ENCODE results near the gene TIE1.
A peak's percentile ranks its signal among the peaks of the same experiment; 100 is the strongest.

The TIE1 gene

DNA sequence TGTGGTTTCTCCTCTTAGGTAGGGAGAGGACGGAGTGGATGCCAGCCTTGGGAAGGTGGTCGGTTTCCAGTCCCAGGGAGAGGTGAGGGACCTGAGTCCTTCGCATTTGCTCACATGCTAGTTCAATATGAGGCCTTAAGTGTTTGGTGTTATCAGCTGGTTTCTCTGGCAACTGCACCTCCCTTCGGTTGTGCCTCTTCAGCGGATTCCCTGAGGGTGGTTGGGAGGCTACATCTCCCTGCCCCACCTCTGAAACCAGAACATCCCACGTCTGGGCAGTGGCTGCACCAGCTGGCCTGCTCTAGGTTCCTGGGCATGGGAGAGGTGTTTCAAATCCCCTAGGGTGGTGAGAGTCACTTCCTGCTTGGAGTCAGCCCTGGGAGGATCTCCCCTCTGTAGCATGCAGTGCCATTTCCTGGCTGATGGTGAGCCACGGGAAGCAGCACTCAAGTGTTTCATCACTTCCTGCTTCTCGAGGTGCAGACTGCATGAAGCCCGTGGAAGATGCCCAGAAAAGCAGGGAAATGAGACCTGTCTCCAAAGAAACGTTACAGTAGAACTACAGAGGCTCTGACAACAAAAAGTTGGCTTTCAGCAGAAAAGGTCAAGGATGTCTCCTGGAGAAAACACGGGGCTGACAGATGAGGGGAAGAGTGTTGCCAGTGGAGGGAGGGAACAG is 26.5 kb upstream of the TIE1 start:
- DNase-seq: peak; percentile 65

DNA sequence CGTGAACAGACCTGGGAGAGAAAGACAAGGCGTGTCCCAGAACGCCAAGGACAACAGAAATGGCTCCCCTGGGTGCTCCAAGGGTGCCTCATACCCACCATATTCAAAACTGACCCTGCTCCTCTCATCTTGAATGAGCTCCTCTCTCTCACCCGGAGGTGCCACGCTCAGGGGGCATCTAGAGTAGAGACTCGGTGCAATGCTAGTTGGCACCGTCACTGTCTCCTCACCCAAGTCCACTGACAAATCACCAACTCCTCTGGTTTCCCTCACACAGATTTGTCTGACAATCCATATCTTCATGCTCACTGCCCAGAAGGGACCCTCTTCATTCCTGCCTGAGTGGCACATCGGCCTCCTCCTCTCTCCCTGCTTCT is 26.0 kb upstream of the TIE1 start:
- no peak for DNase-seq

DNA sequence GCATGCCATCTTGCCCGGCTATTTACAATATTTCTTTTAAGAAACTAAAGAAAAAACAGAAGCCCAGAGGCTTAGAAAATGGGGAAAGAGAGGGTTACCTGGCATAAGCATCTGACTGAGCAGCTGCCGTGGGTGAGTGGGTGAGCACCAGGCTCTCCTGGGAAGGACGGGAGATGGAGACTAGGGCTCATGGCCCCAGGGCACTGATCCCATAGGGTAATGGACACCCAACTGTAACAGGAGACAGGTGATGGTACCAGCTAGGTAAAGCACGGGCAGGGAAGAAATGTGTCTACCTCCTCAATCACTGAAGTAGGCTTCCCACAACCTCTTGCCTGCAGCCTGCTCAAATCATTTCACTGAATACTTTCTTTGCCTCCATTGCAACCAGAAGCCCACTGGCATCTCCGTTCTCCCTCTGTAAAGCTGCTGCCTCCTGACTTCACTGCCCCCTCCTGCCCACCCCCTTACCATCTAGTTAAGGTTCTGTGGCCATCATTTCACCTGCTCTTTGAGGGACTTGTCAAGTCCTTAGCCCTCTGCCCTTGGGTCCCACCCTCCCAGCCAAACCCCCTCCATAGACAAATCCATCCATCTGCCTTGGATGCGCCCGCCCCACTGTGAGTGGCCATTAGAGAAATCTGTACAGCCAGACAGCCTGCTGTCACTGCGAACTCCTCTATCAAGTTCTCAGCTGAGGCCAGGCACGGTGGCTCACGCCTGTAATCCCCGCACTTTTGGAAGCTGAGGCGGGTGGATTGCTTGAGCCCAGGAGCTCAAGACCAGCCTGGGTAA is 24.8 kb upstream of the TIE1 start:
- DNase-seq: no peak

DNA sequence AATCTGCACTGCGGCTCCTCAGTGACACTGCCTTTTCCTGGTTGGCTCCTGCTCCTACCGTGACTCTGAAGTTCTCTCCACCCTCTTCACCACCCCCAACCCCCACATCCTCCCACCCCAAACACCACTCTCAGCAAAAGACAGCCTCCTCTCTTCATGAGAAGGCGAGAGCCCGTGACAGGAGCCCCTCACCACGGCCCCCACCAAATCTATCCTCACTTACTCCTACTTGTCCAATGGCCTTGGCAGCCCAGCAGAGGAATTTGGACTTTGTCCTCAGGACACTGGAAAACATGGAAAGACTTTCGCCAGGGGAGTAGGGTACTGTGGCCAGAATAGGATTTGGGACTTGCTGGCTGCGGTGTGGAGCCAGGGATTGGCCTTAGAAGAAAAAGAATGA is 24.1 kb upstream of the TIE1 start:
- no peak for DNase-seq

DNA sequence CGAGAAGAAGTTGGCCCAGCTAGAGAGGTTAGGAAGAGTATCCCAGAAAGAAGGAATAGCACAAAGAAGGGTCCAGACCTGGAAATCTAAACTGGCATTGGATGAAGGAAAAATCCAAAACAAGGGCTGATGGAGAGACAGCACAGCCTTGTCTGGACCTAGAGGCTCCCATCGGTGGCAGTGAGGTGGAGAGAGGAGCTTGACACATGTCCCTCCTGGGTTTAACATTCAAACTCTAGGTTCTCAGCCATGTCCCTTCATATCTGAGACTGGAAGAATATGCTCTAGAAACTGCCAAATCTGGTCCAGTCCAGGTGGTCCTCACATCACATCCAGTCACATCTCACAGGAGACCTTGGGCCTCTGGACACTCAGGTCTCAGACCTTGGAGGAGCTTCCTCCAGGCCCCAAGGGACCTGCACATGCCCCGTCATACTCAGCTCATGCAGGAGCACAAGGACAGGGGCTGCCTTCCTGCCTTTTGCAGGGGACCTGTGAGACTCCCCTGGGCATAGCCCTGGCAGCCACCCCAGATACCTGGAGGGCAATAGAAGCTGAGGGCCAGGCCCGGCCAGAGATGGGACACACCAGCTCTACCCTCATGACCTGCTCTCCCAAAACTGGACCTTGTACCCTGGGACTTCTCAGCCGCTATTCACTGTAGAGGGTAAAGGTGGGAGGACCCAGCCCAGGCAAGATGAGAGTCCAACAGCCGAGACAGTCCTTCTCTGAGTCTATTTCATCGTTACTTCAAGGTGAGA is 23.5 kb upstream of the TIE1 start:
- DNase-seq: no peak

DNA sequence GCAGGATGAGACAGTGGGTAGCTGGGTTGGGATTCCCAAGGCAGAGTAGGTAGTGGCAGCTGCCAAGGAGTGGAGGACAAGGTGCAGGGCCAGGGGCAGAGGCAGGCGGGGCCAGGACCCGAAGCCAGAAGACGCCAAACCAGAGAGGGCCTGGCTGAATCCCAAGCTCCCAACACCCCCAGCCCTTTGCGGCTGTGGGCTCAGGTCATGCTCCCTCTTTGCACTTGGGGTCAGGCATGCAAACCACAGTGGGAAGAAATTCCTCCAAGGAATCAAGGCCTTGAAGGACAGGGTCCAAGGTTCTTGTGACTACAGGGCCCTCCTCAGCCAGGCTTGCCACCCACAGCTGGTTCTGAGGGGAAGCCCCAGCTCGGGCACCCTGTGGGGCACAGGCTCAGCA is 21.6 kb upstream of the TIE1 start:
- DNase-seq: no peak

DNA sequence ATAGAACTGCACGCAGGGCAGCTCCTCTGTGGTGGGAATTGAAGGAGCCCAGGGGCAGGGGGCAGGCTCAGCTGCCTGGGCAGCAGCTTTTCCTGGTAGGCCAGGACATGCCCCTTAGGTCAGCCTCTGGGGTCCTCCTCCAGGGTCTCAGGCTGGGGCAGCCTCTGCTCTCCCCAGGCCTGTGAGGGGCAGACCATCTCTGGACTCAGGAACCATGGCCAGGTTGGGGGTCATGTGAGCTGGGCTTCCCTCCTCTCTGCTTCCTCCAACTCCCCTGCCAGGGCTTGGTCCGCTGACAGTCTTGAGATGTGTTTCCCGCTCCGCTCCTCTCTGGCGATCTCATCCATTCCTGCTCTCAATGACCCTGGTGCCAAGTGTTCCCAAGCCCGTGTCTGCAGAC is 21.1 kb upstream of the TIE1 start:
- DNase-seq: no peak

DNA sequence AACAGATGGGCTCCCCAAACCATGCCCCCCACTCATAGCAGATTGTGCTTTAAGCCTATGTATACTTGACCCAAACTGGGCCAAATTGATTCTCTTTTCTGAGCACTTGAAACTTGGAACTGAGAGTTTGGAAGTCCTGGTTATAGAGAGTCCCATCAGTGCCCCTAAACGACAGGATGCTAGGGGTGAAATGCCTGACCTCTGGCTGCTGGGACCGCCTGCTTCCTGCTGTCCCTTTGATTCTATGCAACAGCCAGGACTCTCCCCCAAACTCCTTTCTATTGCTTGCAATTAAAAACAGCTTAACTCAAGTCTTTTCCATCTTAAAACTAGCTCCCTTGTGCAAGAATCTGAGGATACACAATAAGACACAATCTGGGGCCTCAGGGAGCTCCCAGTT is 20.1 kb upstream of the TIE1 start:
- no peak for DNase-seq

DNA sequence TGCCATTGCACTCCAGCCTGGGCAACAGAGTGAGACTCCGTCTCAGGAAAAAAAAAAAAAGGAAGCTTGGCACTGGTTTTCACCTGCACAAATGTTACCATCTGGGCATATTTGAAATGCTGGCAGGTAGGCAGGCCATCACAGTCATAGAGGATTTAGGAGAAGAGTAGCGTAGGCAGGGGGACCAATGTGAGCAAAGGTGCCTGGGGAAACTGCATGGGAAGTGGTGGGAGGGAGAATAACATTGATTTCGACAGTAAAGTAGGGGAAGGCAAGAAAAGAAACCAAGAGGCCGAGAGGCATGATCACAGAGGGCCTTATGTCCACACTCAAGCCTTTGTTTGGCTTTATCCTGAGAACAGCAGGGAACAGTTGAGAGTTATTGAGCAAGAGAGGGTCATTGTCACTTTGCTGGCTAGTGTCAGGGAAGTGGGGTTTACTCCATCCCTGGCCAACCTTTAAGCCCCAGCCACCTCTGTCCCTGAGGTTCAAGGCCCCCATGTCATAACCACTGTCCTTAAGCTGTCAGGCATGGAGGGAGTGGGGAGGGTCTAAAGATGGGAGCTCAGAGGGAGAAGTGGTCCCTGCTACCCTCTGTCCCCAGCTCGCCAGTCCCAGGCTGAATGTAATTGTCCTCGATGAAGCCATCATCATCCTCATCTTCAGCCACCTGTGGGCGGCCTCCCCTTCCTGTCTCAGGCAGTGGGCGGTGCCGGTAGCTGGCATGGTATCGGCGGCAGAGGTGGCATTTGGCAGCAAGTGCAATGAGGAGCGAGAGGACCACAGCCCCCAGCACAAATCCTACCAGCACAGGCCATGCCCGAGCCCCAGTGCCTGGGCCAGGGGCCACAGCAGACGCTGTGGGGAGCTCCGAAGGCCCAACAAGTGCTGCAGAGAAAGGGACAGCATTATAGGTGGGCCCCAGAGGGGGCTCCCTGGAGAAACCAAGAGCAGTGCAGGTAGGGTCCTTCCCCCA is 18.3 kb upstream of the TIE1 start:
- no peak for DNase-seq

DNA sequence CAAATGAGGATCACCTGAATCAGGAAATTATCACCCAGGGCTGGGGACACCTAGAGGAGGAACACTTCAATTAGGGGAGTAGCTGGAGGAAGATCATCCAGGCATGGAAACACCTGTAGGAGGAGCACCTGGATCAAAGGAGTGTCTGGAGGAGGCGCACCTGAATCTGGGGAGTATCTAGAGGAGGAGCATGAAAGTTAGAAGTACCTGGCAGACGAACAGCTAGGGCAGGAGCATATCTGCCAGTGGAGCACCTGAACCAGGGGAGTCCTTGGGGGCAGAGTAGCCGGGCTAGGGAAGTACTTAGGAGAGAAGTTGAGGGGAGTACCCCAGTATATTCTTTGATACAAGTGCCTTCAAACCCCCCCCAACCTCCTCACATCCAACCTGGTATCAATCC is 16.7 kb upstream of the TIE1 start:
- no peak for DNase-seq

DNA sequence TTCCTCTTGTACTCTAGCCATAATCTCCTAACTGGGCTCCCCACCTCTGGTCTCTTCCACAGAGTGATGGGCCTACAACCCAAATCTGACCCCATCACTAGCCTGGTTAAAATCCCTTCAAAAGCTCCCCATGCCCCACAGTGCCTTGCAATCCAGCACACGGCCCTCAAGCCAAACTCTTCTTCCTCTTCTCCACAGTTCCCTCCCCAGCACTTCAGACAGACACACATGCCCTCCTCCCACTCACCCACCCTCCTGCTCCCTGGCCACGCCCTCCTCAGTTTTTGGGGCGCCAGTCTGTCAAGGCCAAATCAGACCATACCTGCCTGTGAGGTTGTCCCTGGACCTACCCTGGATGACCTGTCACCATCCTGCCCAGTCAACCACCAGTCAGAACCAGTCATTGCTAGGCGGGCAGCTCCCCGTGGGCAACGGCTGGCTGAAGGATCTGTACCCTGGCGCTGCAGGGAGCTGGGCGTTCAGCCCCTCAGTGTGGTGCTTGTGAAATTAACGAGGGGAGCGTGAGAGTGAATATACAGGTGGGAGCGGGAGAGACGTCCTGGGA is 16.2 kb upstream of the TIE1 start:
- DNase-seq: no peak

DNA sequence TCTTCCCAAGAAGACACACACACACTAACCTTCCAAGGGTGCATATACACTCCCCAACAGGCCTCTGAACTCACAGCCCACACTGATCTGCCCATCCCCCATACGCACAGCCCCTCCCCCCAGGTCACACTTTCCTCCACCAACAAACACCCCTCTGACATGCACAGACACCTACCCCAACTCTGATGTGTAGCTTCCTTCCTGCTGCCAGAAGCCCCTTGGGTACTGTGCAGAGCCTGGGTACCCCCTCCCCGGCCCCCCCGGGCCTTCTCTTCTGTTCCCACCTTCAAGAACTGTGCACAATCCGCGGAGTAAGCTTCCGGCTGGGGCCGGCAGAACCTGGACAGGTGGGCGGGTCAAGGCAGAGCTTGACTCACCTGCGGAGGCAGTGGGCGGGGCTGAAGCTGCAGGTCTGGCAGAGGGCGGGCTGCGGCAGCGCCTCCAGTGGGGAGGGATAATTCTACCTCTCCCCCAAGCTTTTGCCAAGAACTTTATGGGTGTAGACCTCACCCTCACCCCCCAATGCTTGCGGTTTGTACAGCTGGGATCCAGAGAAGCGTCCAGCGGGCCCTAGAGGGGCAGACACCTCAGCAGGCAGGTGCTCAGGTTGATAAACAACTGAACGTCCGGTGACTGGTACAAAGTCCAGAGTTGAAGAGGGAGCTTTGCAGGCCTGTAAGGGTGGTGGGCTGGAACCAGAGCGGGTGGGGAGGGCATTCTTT is 15.4 kb upstream of the TIE1 start, which contains the start of gene C1orf210:
TSS of gene C1orf210 (minus strand) at position 313 of the 722 bp plus-strand sequence. CDS start 2,311 bp downstream, outside the sequence.
- no peak for DNase-seq

DNA sequence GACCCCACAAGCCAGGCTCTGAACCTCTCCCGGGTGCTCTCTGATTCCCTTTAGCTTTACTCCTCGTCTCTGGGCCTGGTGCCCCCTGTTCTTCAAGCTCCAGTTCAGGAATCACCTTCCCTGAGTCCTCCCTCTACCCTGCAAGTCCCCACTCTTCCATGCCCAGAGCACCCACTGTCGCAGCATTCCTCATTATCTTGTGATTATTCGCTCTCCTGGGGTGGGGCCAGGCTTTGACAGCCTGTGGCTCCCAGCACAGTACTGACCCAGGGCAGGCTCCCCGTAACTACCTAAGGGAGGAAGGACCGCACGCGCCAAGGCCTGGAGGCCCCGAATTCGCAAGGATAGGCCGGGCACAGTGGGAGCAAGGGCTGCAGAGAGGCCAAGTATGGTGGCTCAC is 14.7 kb upstream of the TIE1 start:
- no peak for DNase-seq

DNA sequence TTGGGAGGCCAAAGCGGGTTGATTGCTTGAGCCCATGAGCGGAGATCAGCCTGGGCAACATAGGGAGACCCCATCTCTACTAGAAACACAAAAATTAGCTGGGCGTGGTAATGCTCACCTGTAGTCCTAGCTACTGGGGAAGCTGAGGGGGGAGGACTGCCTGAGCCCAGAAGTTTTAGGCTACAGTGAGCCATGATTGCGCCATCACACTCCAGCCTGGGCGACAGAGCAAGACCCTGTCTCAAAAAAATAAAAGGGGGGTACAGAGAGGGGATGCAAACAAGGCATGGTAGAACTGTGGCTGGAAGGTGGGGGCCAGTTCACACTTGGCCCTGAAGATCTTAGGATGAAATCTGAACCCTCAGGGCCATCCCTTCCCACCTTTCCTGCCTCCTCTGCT is 14.2 kb upstream of the TIE1 start:
- no peak for DNase-seq

DNA sequence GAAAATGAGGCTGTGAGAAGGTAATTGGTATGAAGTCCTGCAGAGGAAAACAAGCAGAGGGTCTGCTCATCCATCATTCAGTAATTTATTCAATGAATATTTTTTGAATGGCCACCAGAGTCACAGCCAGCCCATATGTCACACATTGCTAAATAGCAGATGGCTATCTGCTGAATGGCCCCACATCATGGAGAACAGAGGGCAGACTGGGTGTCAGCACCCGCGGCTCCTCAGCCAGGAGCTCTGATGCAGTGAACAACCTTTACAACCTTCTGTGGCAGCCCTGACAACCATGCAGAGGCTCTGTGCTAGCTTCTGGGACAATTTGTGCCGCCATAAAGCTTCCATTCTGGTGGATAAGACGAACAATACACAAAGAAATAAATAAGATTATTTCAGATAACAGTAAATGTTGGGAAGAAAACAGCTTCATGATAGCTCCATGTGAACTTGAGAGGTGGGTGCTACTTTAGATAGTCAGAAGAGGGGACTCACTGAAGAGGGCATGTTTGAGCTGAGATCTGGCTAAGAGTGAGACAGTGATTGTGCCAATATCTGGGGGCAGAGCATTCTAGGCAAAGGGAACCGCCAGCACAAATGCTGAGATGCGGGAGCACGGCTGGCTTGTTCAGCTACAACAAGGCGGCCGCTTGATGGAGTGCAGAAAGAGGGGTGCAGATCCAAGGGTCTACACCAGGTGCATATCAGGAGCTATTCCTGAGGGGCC is 12.6 kb upstream of the TIE1 start:
- DNase-seq: no peak

DNA sequence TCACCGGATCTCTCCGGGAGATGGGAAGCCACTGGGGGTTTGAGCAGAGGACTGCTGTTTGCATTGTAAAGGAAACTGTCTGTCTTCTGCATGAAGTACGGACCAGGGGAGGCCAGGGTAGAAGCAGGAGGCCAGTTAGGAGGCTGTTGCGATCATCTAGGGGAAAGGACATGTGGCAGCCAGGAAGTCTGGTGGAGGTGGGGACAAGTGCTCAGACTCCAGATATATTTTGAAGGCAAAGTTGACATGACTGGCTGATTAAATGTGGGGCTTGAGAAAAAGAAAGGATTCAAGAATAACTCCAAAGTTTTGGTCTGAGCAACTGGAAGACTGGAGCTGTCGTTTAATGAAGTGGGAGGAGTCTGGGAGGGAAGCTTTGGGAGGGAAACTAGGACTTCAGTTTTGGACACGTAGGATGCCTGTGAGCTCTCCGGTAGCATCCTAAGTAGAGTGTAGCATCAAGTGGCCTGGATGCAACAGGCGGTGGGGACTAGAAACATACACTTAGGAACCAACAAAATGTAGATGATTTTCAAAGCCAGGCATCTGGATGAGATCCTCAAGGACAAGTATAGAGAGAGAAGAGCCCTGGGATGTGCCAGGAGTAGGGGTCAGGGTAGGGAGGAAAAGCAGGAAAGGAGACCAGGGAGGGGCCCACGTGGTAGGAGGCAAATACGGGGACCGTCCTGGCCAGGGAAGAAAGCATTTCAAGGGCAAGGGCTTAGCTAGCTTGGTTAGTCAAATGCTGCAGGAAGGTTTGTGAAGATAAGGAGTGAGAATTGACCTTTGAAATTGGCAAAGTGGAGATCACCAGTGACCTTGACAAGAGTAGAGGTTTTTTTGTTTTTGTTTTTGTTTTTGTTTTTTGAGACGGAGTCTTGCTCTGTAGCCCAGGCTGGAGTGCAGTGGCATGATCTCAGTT is 11.7 kb upstream of the TIE1 start:
- DNase-seq: no peak

DNA sequence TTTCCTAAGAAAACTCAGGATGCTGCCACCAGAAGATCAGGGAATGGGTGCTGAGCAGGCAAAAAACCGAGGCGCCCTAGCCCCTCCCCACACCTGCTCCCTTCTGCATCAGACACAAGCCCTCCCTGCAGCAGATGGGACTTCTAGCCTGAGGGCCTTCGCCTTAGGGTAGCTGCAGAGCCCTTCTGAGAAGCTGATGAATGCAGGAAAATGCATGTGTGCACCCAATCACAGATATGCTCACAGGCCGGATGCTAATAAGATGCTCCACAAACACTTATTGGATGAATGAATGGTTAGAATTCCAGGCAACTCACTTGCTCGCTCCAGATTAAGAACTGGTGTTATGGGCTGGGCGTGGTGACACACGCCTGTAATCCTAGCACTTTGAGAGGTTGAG is 8.6 kb upstream of the TIE1 start:
- DNase-seq: no peak

DNA sequence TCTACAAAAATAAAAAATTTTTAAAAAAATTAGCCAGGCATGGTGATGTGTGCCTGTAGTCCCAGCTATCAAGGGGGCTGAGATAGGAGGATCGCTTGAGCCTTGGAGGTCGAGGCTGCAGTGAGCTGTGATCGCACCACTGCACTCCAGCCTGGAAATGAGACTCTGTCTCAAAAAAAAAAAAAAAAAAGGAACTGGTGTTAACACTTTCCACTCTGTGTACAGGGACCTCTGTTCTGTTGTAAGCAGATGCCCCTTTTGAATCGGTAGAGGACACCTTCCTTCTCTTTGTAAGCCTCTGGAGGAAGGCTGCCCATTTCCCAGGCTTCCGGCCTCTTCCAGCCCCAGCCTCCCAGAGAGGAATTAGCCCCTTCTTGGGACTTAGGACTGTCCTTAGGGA is 8.1 kb upstream of the TIE1 start:
- no peak for DNase-seq

DNA sequence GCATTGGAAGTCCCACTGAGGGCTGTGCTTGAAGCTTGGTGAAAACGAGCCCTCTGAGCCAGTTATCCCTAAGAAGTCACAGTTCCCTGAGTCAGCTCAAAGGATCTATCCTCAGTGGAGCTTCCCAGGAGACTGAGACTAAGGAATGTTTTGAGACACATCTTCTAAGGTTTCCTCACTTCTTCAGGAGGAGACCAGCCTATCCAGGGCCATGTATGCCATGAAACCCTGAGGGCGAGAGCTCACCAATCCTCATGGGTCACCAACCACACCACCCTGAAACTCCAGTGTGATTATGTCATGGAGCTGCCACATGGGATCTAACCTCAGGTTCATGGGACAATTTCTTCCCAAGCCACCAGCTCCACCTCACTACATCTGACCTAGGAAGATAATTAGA is 7.6 kb upstream of the TIE1 start:
- DNase-seq: no peak
